ENCODE data around the gene CPEB4. TPM values are rescaled to one million over a fixed set of nuclear protein-coding genes. Genes with fewer than 3 reads are reported as not detected.

The CPEB4 gene
- total RNA-seq, 1 experiment from 2014 or later = 8.3 TPM

- H3K4me3 ChIP-seq (ENCODE audit: insufficient read depth, low read depth, low read length) = no peak overlapping the region
- no peaks in the 10 kb centered on the region for H3K36me3 ChIP-seq (replicated peaks; ENCODE audit: control insufficient read depth, insufficient read depth, low read length)
- H3K27me3 ChIP-seq (ENCODE audit: control insufficient read depth, insufficient read depth, low read length) = no peaks in the 10 kb centered on the region
- DNase-seq = no peak
Measured at GRCh38 chr5:173868096-173868880, 19.9 kb upstream of the CPEB4 start.

- Histone ChIP-seq H3K27me3 (ENCODE audit: control insufficient read depth, insufficient read depth, low read length) (no peaks in the 10 kb centered on the region), H3K36me3 (replicated peaks; ENCODE audit: control insufficient read depth, insufficient read depth, low read length) (no peaks in the 10 kb centered on the region), H3K4me3 (ENCODE audit: insufficient read depth, low read depth, low read length) (no peak overlapping the region)
- no peak for DNase-seq
Measured at GRCh38 chr5:173869316-173869715, 18.8 kb upstream of the CPEB4 start.

- Histone ChIP-seq H3K27me3 (ENCODE audit: control insufficient read depth, insufficient read depth, low read length) (no peaks in the 10 kb centered on the region), H3K4me3 (ENCODE audit: insufficient read depth, low read depth, low read length) (no peak overlapping the region), H3K36me3 (replicated peaks; ENCODE audit: control insufficient read depth, insufficient read depth, low read length) (no peaks in the 10 kb centered on the region)
- DNase-seq = no peak
Measured at GRCh38 chr5:173872957-173873305, 15.2 kb upstream of the CPEB4 start.

- Histone ChIP-seq H3K27me3 (ENCODE audit: control insufficient read depth, insufficient read depth, low read length) (no peaks in the 10 kb centered on the region), H3K4me3 (ENCODE audit: insufficient read depth, low read depth, low read length) (no peak overlapping the region), H3K36me3 (replicated peaks; ENCODE audit: control insufficient read depth, insufficient read depth, low read length) (no peaks in the 10 kb centered on the region)
- DNase-seq = no peak
Measured at GRCh38 chr5:173873306-173873922, 14.7 kb upstream of the CPEB4 start.

- no peak overlapping the region for H3K4me3 ChIP-seq (ENCODE audit: insufficient read depth, low read depth, low read length)
- DNase-seq = no peak
- no peaks in the 10 kb centered on the region for H3K36me3 ChIP-seq (replicated peaks; ENCODE audit: control insufficient read depth, insufficient read depth, low read length)
- H3K27me3 ChIP-seq (ENCODE audit: control insufficient read depth, insufficient read depth, low read length) = no peaks in the 10 kb centered on the region
Measured at GRCh38 chr5:173875189-173875588, 13.0 kb upstream of the CPEB4 start.

- Histone ChIP-seq H3K4me3 (ENCODE audit: insufficient read depth, low read depth, low read length) (no peak overlapping the region), H3K36me3 (replicated peaks; ENCODE audit: control insufficient read depth, insufficient read depth, low read length) (no peaks in the 10 kb centered on the region), H3K27me3 (ENCODE audit: control insufficient read depth, insufficient read depth, low read length) (no peaks in the 10 kb centered on the region)
Measured at GRCh38 chr5:173878224-173878967, 9.8 kb upstream of the CPEB4 start.

GRCh38 chr5:173880306-173880985 is 7.7 kb upstream of the CPEB4 start:
- DNase-seq = no peak
- no peaks in the 10 kb centered on the region for H3K36me3 ChIP-seq (replicated peaks; ENCODE audit: control insufficient read depth, insufficient read depth, low read length)
- H3K27me3 ChIP-seq (ENCODE audit: control insufficient read depth, insufficient read depth, low read length) = no peaks in the 10 kb centered on the region
- no peak overlapping the region for H3K4me3 ChIP-seq (ENCODE audit: insufficient read depth, low read depth, low read length)

More at GRCh38 chr5:173878224-173878967, 9.8 kb upstream of the CPEB4 start:
- no peak for DNase-seq

- no peak for DNase-seq
- H3K27me3 ChIP-seq (ENCODE audit: control insufficient read depth, insufficient read depth, low read length) = no peaks in the 10 kb centered on the region
- H3K4me3 ChIP-seq (ENCODE audit: insufficient read depth, low read depth, low read length) = no peak overlapping the region
- no peaks in the 10 kb centered on the region for H3K36me3 ChIP-seq (replicated peaks; ENCODE audit: control insufficient read depth, insufficient read depth, low read length)
Measured at GRCh38 chr5:173881811-173882575, 6.2 kb upstream of the CPEB4 start.

GRCh38 chr5:173882632-173883031 is 5.5 kb upstream of the CPEB4 start:
- DNase-seq = no peak
- Histone ChIP-seq H3K4me3 (ENCODE audit: insufficient read depth, low read depth, low read length) (no peak overlapping the region), H3K36me3 (replicated peaks; ENCODE audit: control insufficient read depth, insufficient read depth, low read length) (no peaks in the 10 kb centered on the region), H3K27me3 (ENCODE audit: control insufficient read depth, insufficient read depth, low read length) (no peaks in the 10 kb centered on the region)

GRCh38 chr5:173883347-173883924 is 4.7 kb upstream of the CPEB4 start:
- Histone ChIP-seq H3K27me3 (ENCODE audit: control insufficient read depth, insufficient read depth, low read length) (no peaks in the 10 kb centered on the region), H3K4me3 (ENCODE audit: insufficient read depth, low read depth, low read length) (no peak overlapping the region), H3K36me3 (replicated peaks; ENCODE audit: control insufficient read depth, insufficient read depth, low read length) (no peaks in the 10 kb centered on the region)
- DNase-seq = no peak

GRCh38 chr5:173884402-173885053 is 3.6 kb upstream of the CPEB4 start:
- Histone ChIP-seq H3K27me3 (ENCODE audit: control insufficient read depth, insufficient read depth, low read length) (no peaks in the 10 kb centered on the region), H3K36me3 (replicated peaks; ENCODE audit: control insufficient read depth, insufficient read depth, low read length) (no peaks in the 10 kb centered on the region), H3K4me3 (ENCODE audit: insufficient read depth, low read depth, low read length) (no peak overlapping the region)
- DNase-seq = no peak

GRCh38 chr5:173885054-173885443 is 3.1 kb upstream of the CPEB4 start:
- no peaks in the 10 kb centered on the region for H3K36me3 ChIP-seq (replicated peaks; ENCODE audit: control insufficient read depth, insufficient read depth, low read length)
- no peak overlapping the region for H3K4me3 ChIP-seq (ENCODE audit: insufficient read depth, low read depth, low read length)
- DNase-seq = no peak
- no peaks in the 10 kb centered on the region for H3K27me3 ChIP-seq (ENCODE audit: control insufficient read depth, insufficient read depth, low read length)

- no peak overlapping the region for H3K4me3 ChIP-seq (ENCODE audit: insufficient read depth, low read depth, low read length)
- H3K27me3 ChIP-seq (ENCODE audit: control insufficient read depth, insufficient read depth, low read length) = no peaks in the 10 kb centered on the region
- no peak for DNase-seq
- no peaks in the 10 kb centered on the region for H3K36me3 ChIP-seq (replicated peaks; ENCODE audit: control insufficient read depth, insufficient read depth, low read length)
Measured at GRCh38 chr5:173885475-173886010, 2.6 kb upstream of the CPEB4 start.
